ENCODE results near the gene UTF1. TPM values are rescaled to one million over a fixed set of nuclear protein-coding genes. Genes with fewer than 3 reads are reported as not detected.

The UTF1 gene
- total and polyA plus RNA-seq, 9 of the 15 experiments (the other 6 are each of a cell fraction or from before 2014, with no cell fraction given), result 0.35 to 0.46 TPM; not detected in 7

DNA sequence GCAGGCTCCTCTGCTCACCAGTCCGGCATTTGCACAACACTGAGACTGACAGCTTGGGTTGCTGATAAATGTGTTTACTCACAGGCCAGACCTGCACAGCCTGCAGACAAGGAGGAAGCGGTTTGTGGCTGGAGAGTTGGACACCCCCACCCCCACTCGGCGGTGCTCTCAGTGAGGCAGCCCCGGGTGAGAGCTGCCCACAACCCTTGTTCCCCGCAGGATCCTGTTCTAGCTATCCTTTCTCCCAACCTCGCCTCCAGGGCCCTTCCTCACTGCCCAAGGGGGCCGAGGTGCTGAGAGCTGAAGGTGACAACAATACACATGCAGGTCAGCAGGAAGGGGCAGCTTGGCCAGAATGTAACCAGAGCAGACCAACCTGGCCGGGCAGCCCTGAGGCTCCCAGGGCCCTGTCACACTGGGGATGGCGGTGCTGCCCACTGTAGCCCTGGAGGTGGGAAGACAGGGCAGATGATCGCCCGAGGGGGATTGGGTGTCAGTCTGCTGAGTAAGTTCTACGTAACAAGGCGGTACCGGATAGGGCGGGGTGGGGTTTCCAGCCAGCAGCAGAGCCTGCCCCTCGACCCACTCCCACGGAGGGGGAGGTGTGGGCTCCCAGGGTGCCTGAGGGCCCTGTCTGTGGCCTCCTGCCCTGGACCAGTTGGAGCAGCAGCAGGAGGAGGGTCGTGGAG is 48.7 kb downstream of the UTF1 start:
- no peaks in the 10 kb centered on the region for H4K20me1 ChIP-seq (replicated peaks; ENCODE audit: control insufficient read depth, insufficient read depth, low read length)
- ChIA-PET POLR2A (interaction anchor here (0.6 to 1.5 kb wide), 11 partner anchors 15 to 62 kb away, joined by 3 to 4 read pairs (median 3); no protein-coding TSS in a partner anchor), CTCF (ENCODE audit: low intra/inter-chr PET ratio) (no interaction called here)
- intact Hi-C loops (cut with micrococcal nuclease) (loop anchor here (2.0 kb wide), 1 partner anchor 26 kb away; no protein-coding TSS in a partner anchor), in situ Hi-C loops (cut with MboI) (no loop called here)
- FAIRE-seq (peak; percentile 95), DNase-seq (ENCODE audit: extremely low read depth in 1 of 4, low spot score in 3 of 4) (peak; percentile 80 to 86 (median 83)), ATAC-seq (peak; percentile 86)
- H3K4me3 ChIP-seq, result no peak overlapping the region
- H3K27me3 ChIP-seq (ENCODE audit: control insufficient read depth in 2 of 2, insufficient read depth in 2 of 2, low read length in 2 of 2), result no peaks in the 10 kb centered on the region
- no TSS peak for BruUV-seq (replicated peaks)
- peaks cover 28% of the 10 kb centered on the region; the same call in 1 of the 3 replicates for H3K36me3 ChIP-seq (ENCODE audit: control insufficient read depth, insufficient read depth, low read length)
- no peaks in the 10 kb centered on the region for H3K79me2 ChIP-seq (ENCODE audit: control insufficient read depth, insufficient read depth, low read length)
- no peaks in the 10 kb centered on the region for H3K9me3 ChIP-seq (replicated peaks; ENCODE audit: control insufficient read depth, insufficient read depth, low read depth, low read length)
- H3K4me1 ChIP-seq (replicated peaks in 1 of 2; ENCODE audit: control insufficient read depth in 2 of 2, insufficient read depth in 2 of 2, low read length in 2 of 2), result peaks cover 40 to 71% of the 10 kb centered on the region in 2 experiments
- peak overlapping the region; percentile 92 for H3K27ac ChIP-seq (ENCODE audit: extremely low read depth, low read depth, low read length)
- H3K9me1 ChIP-seq (ENCODE audit: control insufficient read depth, insufficient read depth, low read length), result peaks cover 3% of the 10 kb centered on the region
- WGBS (ENCODE audit: insufficient coverage, low coverage, missing lambda C conversion rate), result 6% methylated on average over 13 of the region's 19 CpGs
- peak overlapping the region; percentile 38; the same call in 1 of the 2 replicates for H2AFZ ChIP-seq (ENCODE audit: low read depth, low read length)
- peak overlapping the region; percentile 61 to 77 for H3K9ac ChIP-seq (ENCODE audit: insufficient read depth in 1 of 2, low read depth in 2 of 2, low read length in 2 of 2)
- peak overlapping the region; percentile 72 for H3K4me2 ChIP-seq (ENCODE audit: insufficient read depth, low read length)
- peak; percentile 50; the same call in 1 of the 2 replicates for TF ChIP-seq ZBTB7A (IDR thresholded peaks at IDR 0.05; ENCODE audit: borderline replicate concordance, control insufficient read depth, low read depth, low read length)
- TF ChIP-seq MTA3 (IDR thresholded peaks at IDR 0.05; ENCODE audit: borderline replicate concordance), result peak; percentile 55; the same call in 1 of the 2 replicates
- 0 out of 4 replicates have a peak, but pooled peaks of 1 of the 2 experiments have one; percentile 25 for TF ChIP-seq TBL1XR1 (IDR thresholded peaks at IDR 0.05; ENCODE audit: low read length in 2 of 2)
- TF ChIP-seq LCOR (CRISPR knock-in tag; IDR thresholded peaks at IDR 0.05), result 0 out of 2 replicates have a peak, but pooled peaks have one; percentile 33
- TF ChIP-seq, protein P1, sequence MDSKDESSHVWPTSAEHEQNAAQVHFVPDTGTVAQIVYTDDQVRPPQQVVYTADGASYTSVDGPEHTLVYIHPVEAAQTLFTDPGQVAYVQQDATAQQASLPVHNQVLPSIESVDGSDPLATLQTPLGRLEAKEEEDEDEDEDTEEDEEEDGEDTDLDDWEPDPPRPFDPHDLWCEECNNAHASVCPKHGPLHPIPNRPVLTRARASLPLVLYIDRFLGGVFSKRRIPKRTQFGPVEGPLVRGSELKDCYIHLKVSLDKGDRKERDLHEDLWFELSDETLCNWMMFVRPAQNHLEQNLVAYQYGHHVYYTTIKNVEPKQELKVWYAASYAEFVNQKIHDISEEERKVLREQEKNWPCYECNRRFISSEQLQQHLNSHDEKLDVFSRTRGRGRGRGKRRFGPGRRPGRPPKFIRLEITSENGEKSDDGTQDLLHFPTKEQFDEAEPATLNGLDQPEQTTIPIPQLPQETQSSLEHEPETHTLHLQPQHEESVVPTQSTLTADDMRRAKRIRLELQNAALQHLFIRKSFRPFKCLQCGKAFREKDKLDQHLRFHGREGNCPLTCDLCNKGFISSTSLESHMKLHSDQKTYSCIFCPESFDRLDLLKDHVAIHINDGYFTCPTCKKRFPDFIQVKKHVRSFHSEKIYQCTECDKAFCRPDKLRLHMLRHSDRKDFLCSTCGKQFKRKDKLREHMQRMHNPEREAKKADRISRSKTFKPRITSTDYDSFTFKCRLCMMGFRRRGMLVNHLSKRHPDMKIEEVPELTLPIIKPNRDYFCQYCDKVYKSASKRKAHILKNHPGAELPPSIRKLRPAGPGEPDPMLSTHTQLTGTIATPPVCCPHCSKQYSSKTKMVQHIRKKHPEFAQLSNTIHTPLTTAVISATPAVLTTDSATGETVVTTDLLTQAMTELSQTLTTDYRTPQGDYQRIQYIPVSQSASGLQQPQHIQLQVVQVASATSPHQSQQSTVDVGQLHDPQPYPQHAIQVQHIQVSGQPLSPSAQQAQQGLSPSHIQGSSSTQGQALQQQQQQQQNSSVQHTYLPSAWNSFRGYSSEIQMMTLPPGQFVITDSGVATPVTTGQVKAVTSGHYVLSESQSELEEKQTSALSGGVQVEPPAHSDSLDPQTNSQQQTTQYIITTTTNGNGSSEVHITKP (IDR thresholded peaks at IDR 0.05; ENCODE audit: partially characterized antibody), result peak; percentile 18
- TF ChIP-seq, protein P2, sequence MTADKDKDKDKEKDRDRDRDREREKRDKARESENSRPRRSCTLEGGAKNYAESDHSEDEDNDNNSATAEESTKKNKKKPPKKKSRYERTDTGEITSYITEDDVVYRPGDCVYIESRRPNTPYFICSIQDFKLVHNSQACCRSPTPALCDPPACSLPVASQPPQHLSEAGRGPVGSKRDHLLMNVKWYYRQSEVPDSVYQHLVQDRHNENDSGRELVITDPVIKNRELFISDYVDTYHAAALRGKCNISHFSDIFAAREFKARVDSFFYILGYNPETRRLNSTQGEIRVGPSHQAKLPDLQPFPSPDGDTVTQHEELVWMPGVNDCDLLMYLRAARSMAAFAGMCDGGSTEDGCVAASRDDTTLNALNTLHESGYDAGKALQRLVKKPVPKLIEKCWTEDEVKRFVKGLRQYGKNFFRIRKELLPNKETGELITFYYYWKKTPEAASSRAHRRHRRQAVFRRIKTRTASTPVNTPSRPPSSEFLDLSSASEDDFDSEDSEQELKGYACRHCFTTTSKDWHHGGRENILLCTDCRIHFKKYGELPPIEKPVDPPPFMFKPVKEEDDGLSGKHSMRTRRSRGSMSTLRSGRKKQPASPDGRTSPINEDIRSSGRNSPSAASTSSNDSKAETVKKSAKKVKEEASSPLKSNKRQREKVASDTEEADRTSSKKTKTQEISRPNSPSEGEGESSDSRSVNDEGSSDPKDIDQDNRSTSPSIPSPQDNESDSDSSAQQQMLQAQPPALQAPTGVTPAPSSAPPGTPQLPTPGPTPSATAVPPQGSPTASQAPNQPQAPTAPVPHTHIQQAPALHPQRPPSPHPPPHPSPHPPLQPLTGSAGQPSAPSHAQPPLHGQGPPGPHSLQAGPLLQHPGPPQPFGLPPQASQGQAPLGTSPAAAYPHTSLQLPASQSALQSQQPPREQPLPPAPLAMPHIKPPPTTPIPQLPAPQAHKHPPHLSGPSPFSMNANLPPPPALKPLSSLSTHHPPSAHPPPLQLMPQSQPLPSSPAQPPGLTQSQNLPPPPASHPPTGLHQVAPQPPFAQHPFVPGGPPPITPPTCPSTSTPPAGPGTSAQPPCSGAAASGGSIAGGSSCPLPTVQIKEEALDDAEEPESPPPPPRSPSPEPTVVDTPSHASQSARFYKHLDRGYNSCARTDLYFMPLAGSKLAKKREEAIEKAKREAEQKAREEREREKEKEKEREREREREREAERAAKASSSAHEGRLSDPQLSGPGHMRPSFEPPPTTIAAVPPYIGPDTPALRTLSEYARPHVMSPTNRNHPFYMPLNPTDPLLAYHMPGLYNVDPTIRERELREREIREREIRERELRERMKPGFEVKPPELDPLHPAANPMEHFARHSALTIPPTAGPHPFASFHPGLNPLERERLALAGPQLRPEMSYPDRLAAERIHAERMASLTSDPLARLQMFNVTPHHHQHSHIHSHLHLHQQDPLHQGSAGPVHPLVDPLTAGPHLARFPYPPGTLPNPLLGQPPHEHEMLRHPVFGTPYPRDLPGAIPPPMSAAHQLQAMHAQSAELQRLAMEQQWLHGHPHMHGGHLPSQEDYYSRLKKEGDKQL (CRISPR knock-in tag; IDR thresholded peaks at IDR 0.05; ENCODE audit: borderline replicate concordance), result no peak
- peak; percentile 56; the same call in 1 of the 2 replicates for TF ChIP-seq ESRRA (IDR thresholded peaks at IDR 0.05; ENCODE audit: borderline replicate concordance, low read depth)

Data from K562 (cell line).